ENCODE data around the gene EIF2S1.
"Not testable (repeated sequence)": the region's sequence is repeated elsewhere in the genome, so short reads cannot be mapped to it uniquely, and the experiment has no call there.

EIF2S1 gene

GRCh38 chr14:67411370-67411769 is 51.2 kb downstream of the EIF2S1 start:
- DNase-seq: no peak
- ATAC-seq: no peak

DNA sequence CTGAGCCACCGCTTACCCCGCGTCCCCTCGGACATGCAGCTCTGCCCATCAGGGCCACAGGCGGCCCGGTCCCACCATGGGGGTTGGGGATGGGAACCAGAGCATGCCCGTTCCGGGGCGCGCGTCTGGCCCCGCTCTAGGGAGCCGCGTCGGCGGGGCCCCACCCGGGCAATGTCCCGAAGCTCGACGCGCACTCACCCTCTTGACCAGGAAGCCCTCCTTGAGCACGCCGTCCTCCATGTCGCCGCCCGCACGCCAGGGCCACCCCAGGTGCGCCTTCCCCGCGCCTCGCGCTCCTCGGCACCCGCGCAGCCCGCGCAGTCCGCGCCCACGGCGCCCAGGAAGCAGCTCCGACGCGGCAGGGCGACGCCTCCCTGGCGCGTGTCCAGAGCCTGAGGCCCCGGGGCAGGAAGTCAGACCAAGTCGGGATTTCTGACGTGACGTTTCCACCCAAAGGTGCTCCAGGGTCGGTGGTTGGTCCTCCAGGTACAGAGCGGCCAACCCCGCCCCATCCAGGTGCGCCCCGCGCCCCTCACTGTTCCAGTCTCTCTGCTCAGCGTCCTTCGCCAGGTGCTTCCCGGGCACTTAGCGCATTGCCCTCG is 51.8 kb downstream of the EIF2S1 start, which contains the start of gene PLEK2:
Gene PLEK2 (minus strand): TSS at position 346 of the 602 bp plus-strand sequence. CDS start 106 bp downstream, at position 240.
- no peak for ATAC-seq

DNA sequence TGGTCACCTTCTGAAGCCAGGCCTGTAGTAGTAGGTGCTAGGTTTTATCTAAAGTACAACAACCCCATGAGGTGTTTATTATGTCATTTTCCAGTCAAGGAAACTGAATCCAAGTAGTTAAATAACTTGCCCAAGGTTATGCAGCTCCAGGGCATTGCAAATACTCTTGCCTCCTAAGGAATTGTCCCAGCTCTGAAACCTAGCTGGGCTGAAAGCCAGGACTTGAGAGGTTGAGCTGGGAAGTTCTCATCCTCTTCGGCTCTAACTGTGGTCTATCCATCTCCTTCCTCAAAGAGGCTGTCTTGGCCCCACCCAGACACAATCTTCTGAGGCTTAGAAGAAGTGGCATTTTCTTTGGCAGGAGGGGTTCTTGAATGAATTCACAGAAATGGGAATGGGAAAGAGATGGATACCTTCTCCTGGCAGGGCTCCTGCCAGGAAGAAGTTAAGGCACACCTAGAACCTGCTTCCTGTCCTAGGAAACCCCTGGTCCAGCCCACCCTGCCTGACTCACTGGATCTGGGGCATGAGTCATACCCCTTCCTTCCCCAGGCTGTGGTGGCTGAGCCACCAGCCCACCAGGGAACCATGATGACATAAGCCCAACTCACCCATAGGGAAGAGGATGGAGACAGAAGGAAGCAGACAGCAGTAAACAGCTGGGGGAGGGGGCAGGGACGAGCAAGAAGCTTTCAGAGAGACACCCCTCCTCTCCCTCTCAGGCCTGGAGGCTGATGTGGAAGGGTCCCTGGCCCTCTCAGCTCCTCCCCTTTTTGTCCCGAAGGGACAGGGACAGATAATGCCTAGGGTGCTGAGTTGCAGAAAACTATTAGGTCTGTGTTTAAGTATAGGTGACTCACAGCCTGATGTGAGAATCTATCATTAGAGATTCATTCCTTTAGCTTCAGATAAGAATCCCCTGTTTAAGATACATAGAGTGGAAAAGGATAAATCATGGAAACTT is 54.0 kb downstream of the EIF2S1 start:
- peak; percentile 63 for DNase-seq
- peak; percentile 95 for ATAC-seq

More for the DNA sequence above, 51.8 kb downstream of the EIF2S1 start, which contains the start of gene PLEK2:
- DNase-seq: peak; percentile 44

- not testable (repeated sequence) for DNase-seq, ATAC-seq
Observed at GRCh38 chr14:67415610-67416009, 55.5 kb downstream of the EIF2S1 start.

DNA sequence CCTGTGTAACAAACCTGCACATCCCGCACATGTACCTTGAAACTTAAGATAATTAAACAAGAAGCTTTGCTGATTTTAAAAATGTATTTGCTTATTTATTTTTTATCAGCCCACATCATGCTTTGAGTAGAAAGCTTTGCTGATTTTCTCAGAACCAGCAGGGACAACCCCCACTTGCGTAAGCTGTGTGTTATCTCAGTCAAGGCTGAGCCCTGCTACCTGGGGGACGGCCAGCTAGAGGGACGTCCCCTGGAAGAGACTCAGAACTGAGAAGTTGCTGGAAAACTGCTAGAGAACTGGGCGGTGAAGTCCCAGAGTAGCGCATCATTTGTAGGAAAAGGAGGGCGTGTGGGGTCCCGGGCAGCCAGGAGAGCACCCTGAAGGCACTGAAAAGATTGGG is 56.0 kb downstream of the EIF2S1 start:
- DNase-seq: no peak

DNA sequence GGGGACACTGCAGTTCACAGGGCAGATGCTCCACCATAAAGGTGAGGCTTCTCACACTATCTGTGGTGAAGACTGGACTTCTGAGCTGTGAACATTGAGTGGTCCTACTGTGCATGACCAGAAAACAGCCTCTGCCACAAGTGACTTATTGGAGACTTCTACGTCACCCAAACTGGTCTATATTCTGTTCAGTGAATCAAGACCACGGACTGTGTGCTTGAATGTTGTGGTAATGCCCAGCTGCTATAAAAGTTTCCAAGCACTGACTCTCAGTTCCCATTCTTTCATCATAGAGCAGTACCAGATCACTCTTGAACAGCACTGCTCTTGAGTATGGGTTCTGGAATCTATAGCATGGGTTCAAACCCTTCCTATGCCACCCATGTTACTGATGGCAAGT is 56.7 kb downstream of the EIF2S1 start:
- DNase-seq: no peak
- no peak for ATAC-seq

More for the DNA sequence above, 56.0 kb downstream of the EIF2S1 start:
- ATAC-seq: no peak

DNA sequence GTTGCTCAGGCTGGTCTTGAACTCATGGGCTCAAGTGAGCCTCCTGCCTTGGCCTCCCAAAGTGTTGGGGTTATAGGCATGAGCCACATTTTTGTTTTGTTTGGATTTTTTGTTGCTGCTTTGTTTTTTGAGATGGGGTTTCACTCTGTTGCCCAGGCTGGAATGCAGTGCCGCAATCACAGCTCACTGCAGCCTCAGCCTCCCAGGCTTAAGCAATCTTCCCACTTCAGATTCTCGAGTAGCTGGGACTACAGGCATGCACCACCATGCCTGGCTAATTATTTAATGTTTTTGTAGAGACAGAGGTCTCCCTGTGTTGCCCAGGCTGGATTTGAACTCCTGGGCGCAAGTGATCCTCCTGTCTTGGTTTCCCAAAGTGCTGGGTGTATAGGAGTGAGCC is 57.5 kb downstream of the EIF2S1 start:
- ATAC-seq (no peak), DNase-seq (no peak)

DNA sequence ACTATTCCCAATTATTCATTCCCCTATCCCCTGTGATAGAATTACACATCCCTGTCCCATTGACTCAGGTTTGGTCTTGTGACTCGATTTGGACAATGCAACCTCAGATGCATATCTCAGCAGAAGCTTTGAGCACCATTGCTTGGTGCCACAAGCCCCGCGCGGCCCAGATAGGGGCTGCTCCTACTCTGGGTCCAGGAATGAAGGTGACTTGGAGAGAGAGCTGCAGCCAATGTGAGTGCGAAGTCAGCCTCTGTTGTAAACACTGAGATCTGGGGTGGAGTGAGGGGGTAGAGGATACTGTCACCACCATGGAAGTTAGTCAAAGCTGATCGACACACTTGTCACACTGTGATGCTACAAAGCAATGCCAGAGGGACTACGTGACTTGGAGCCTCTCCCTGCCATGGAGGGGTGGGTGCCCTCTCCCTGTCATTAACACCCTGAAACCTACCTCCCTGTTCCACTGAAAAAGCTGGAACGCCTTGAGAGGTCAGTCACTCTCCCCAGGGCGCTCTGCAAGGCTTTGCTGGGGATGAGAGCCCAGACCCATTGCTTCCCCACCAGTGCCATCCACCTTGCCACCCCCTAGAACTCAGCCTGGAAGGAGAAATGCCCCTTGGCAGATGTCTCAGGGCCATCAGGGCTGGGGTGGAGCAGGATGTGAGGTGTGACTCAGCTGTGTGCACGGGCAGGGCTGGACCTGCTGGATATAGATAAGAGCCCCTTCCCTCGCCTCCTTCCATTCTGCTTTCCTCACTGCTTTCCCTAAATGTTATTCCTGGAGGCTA is 58.5 kb downstream of the EIF2S1 start:
- ATAC-seq: no peak
- no peak for DNase-seq

- ATAC-seq (peak; percentile 70), DNase-seq (peak; percentile 60)
Observed at GRCh38 chr14:67420102-67420739, 60.1 kb downstream of the EIF2S1 start.

GRCh38 chr14:67421356-67422224 is 61.5 kb downstream of the EIF2S1 start:
- DNase-seq (no peak), ATAC-seq (no peak)

DNA sequence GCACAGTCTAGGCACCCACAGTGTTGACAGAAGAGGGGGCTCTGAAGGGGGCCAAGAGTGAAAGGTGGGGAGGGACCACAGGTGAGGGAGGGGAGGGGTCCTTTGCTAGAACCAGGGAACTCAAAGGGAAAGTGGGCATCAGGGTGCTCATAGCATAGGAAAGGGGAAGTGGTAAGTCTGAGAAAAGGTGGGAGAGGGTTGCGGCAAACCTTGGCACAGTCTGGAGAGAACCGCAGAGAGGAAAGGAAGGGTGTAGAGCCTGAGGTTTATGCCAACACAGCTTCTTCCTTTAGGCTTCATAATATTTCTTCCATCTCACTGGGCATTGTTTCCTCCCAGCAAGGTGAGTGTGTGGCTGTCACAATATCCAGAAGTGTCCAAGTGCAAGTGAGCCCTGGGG is 63.3 kb downstream of the EIF2S1 start:
- ATAC-seq (no peak), DNase-seq (no peak)

DNA sequence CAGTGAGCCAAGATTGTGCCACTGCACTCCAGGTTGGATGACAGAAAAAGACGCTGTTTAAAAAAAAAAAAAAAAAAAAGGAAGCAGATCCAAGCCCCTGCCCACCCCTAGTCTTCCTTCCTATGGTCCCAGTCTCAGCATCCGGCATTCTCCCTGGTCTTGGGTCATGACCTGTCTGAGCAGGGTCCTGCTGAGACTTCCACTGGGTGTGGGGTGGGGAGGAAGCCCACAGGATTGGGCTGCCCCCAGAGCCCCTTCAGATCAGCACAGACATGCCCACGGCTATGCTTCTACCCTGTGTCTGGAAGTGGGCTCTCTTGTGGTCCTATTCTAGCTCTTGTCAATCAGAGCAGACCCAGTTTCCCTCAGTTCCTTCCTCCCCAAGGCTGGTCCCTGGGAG is 64.4 kb downstream of the EIF2S1 start:
- ATAC-seq (no peak), DNase-seq (no peak)

GRCh38 chr14:67425608-67426007 is 65.5 kb downstream of the EIF2S1 start:
- no peak for ATAC-seq
- DNase-seq: no peak

- no peak for ATAC-seq
- no peak for DNase-seq
Observed at GRCh38 chr14:67426161-67426560, 66.0 kb downstream of the EIF2S1 start.

DNA sequence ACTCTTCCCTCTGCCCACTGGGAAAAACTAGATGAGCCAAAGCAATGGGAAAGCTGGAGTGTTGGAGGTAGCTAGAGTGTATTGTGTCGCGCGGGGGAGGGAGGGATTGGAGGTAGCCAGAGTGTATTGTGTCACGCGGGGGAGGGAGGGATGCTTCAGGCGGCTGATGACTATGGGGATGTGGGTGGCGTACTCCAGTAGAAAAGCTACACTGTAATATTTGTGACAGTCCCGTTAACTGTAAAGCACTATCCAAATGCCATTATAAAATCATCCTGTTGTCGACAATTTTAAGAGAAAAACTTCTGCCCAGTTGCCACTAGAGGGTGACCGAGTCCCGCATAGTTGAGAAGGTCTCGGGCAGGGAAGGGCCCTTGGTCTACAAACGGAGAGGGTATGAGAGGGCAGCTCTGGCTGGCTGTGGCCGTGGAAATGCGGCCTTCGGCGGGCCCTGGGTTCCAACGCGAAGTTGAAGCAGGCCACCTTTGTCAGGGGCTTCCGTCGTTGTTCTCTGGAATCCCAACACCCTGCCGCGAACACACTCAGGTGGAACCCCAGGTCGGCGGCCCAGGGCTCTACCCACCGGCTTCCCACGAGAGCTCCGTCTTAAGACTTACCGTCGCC is 67.0 kb downstream of the EIF2S1 start:
- DNase-seq: peak; percentile 67
- peak; percentile 77 for ATAC-seq

DNA sequence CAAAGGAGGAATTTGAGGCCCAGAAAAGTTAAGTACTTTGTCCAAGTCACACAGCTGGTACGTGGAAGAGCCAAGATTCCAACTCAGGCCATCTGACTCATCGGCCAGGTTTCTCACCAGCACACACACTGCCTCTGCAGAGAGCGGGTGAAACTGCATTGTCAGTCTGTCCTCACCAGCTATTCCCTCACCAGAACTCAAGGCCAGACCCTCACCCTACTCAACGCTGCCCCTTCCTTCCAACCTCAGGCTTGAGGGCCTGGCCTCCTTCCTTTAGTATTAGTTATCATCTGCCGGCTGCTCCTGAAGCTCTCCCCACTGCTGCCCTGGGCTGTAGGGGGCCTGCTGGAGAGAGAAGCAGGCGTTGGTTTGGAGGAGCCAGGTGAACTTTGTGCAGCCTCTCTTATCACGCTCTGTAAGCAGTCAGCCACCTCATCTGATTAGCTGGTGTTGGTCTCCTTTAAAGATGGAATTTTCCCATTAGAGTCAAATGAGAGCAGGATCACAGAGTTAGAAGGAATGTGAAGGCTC is 68.4 kb downstream of the EIF2S1 start:
- no peak for ATAC-seq
- DNase-seq: no peak

DNA sequence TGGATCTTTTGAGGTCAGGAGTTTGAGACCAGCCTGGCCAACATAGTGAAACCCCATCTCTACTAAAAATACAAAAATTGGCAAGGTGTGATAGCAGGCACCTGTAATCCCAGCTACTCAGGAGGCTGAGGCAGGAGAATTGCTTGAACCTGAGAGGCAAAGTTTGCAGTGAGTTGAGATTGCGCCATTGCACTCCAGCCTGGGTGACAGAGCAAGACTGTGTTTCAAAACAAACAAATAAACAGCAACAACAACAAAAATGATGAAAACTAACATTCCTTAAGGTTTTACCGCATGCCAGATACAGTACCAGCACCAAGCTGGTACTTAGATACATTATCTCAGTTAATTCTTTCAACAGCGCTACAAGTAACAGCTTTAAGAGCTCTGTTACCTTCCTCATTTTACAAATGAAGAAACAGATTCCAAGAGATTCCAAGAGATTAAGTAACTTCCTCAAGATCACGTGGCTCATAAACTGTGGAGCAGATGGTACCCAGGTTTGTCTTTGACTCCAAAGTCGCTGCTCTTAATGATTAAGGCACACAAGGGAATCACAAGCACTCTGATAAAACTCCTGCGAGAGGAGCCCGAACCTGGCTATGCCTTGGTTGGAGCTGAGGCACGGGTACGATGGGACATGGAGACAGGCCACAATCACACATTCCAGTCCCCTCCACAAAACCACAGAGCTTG is 69.5 kb downstream of the EIF2S1 start:
- DNase-seq (no peak), ATAC-seq (no peak)

GRCh38 chr14:67432050-67432564 is 72.0 kb downstream of the EIF2S1 start:
- ATAC-seq (no peak), DNase-seq (no peak)

- ATAC-seq: no peak
Observed at GRCh38 chr14:67435603-67436002, 75.5 kb downstream of the EIF2S1 start.

More at GRCh38 chr14:67435603-67436002, 75.5 kb downstream of the EIF2S1 start:
- no peak for DNase-seq
